K562 (cell line): Measurements from ENCODE around the gene LZTR1. TPM values are rescaled to one million over a fixed set of nuclear protein-coding genes. Genes with fewer than 3 reads are reported as not detected.
A peak's percentile ranks its signal among the peaks of the same experiment; 100 is the strongest.

Experiments
- BHLHE40 ChIP-seq: IDR thresholded peaks from 2 replicates; pipeline ENCODE4 v1.6.1; 2011; ENCODE audit warnings: low read length, improper control_type of control experiment
- CHD1 ChIP-seq: fragments of 200-600 bp; sonication (generic); IDR thresholded peaks from one replicate; pipeline ENCODE4 v1.6.1; 2012; ENCODE audit warnings: mild to moderate bottlenecking, moderate library complexity, low read length, inconsistent platforms
- DEAF1 ChIP-seq: fragments of 450-650 bp; formaldehyde crosslinking; IDR thresholded peaks from 2 replicates; pipeline ENCODE4 v1.4.0; 2020; ENCODE audit warnings: mild to moderate bottlenecking, moderate library complexity
- DIDO1 ChIP-seq: fragments of 450-650 bp; IDR thresholded peaks from 2 replicates; pipeline ENCODE4 v1.6.1; 2016; ENCODE audit warnings: low read depth, missing biosample characterization, missing genetic modification characterization
- E2F3 ChIP-seq: fragments of 250-450 bp; sonication (Bioruptor Pico); IDR thresholded peaks from 2 replicates; pipeline ENCODE4 v1.4.0; 2020; ENCODE audit warnings: mild to moderate bottlenecking
- E2F4 ChIP-seq: sonication (generic); formaldehyde crosslinking; IDR thresholded peaks from 2 replicates; pipeline ENCODE4 v1.8.0; 2022; ENCODE audit warnings: mild to moderate bottlenecking, low read depth, missing genetic modification reagents
- FOXA3 ChIP-seq, 2 experiments: fragments of 450-650 bp in 1 of 2; sonication (generic) in 1 of 2; formaldehyde crosslinking; IDR thresholded peaks in 1 of 2; conservative IDR thresholded peaks in 1 of 2; 2 replicates each; pipeline versions ENCODE4 v1.4.0 to v1.8.0; 2020 to 2022; ENCODE audit warnings: mild to moderate bottlenecking in 2 of 2, missing genetic modification reagents in 1 of 2
- HOXB6 ChIP-seq: fragments of 250-450 bp; sonication (Bioruptor Pico); IDR thresholded peaks from 2 replicates; pipeline ENCODE4 v1.5.1; 2022; ENCODE audit warnings: mild to moderate bottlenecking, borderline replicate concordance
- MLX ChIP-seq, 2 experiments: fragments of 450-650 bp in 1 of 2; sonication (generic) in 1 of 2; formaldehyde crosslinking; conservative IDR thresholded peaks; 2 replicates each; pipeline versions ENCODE4 v1.4.0 to v1.8.1; 2020 to 2022; ENCODE audit warnings: mild to moderate bottlenecking in 1 of 2, missing genetic modification reagents in 1 of 2
- MTA1 ChIP-seq: fragments of 450-650 bp; IDR thresholded peaks from 2 replicates; pipeline ENCODE4 v1.6.1; 2017; ENCODE audit warnings: borderline replicate concordance
- NFRKB ChIP-seq: fragments of 450-650 bp; IDR thresholded peaks from 2 replicates; pipeline ENCODE4 v1.6.1; 2016; ENCODE audit warnings: low read depth
- POLR2B ChIP-seq: fragments of 450-650 bp; IDR thresholded peaks from 2 replicates; pipeline ENCODE4 v1.6.1; 2018; ENCODE audit warnings: low read depth; ENCODE audit not compliant: partially characterized antibody
- PRMT5 ChIP-seq: sonication (generic); formaldehyde crosslinking; IDR thresholded peaks from 2 replicates; pipeline ENCODE4 v1.5.0; 2020; ENCODE audit warnings: missing genetic modification reagents
- ZFP36 ChIP-seq: fragments of 150-350 bp; IDR thresholded peaks from 2 replicates; pipeline ENCODE4 v1.6.1; 2018; ENCODE audit warnings: low read length, low read depth; ENCODE audit not compliant: partially characterized antibody
- ZNF217 ChIP-seq: sonication (generic); formaldehyde crosslinking; IDR thresholded peaks from 2 replicates; pipeline ENCODE4 v1.8.0; 2022; ENCODE audit warnings: mild to moderate bottlenecking, missing genetic modification reagents
- ZNF253 ChIP-seq: fragments of 250-450 bp; sonication (Bioruptor Pico); conservative IDR thresholded peaks from 2 replicates; pipeline ENCODE4 v1.6.1; 2021; ENCODE audit warnings: mild to moderate bottlenecking
- ZNF609 ChIP-seq: sonication (generic); formaldehyde crosslinking; IDR thresholded peaks from 2 replicates; pipeline ENCODE4 v1.8.1; 2023; ENCODE audit warnings: missing genetic modification reagents, mild to moderate bottlenecking, borderline replicate concordance
- polyA plus RNA-seq, 8 experiments: library from polyadenylated mRNA; depleted of rRNA in 4 of 8; stranded (reverse) in 5 of 8; unstranded in 3 of 8; fragments of >200 nt; fragmentation: Nextera tagmentation in 2 of 8; fragmentation: Illumina TruSeq in 1 of 8; extraction: Ambion mirVana in 2 of 8; extraction: Trizol in 1 of 8; gene quantifications; 2 replicates each; pipeline versions ENCODE4 v1.2.1 to v1.2.3, GENCODE V29; 2011 to 2014; ENCODE audit warnings: inconsistent platforms in 1 of 8, missing spikeins in 1 of 8
- total RNA-seq, 7 experiments: library from RNA; depleted of rRNA in 6 of 7; stranded (reverse); fragments of >200 nt in 6 of 7; fragmentation: Illumina TruSeq in 2 of 7; extraction: Trizol in 2 of 7; gene quantifications; 2 replicates each; pipeline versions ENCODE4 v1.2.1 to v1.2.3, GENCODE V29; 2011 to 2021; ENCODE audit warnings: low replicate concordance in 1 of 7

LZTR1 gene
- total and polyA plus RNA-seq, 9 of the 15 experiments (the other 6 are each of a cell fraction or from before 2014, with no cell fraction given), result 2.2 to 135 (median 63.0) TPM

- TF ChIP-seq ZNF609 (no peak), PRMT5 (0 out of 2 replicates have a peak, but pooled peaks have one; percentile 57), NFRKB (no peak), DIDO1 (tag) (no peak), MTA1 (no peak), HOXB6 (peak; percentile 80; the same call in 1 of the 2 replicates), MLX (CRISPR knock-in tag; conservative IDR thresholded peaks at IDR 0.05) (peak in 1 of 2 experiments; percentile 81; a peak in 1 of 4 replicates), E2F3 (CRISPR knock-in tag) (0 out of 2 replicates have a peak, but pooled peaks have one; percentile 21), POLR2B (no peak), E2F4 (CRISPR knock-in tag) (0 out of 2 replicates have a peak, but pooled peaks have one; percentile 8), ZNF217 (CRISPR knock-in tag) (no peak), ZFP36 (peak; percentile 2), FOXA3 (CRISPR knock-in tag; conservative IDR thresholded peaks at IDR 0.05 in 1 of 2, IDR thresholded peaks at IDR 0.05 in 1 of 2) (peak in 1 of 2 experiments; percentile 49; a peak in 1 of 4 replicates), CHD1 (peak; percentile 13), ZNF253 (CRISPR knock-in tag) (0 out of 2 replicates have a peak, but pooled peaks have one; percentile 46), BHLHE40 (peak; percentile 3; the same call in 1 of the 2 replicates), DEAF1 (CRISPR knock-in tag) (no peak)
- TF ChIP-seq, all 486 proteins: peak for 32
Measured at GRCh38 chr22:20963201-20964052, 18.7 kb upstream of the LZTR1 start (continued).
